ENCODE results near the gene CDC27.

Gene CDC27

GRCh38 chr17:47231866-47232265 is 42.8 kb upstream of the CDC27 start:
- TF ChIP-seq CTCF (IDR thresholded peaks at IDR 0.05; ENCODE audit: control insufficient read depth, extremely low read depth, insufficient read depth) = no peak
- no peak for DNase-seq (ENCODE audit: low read depth)
- no peak overlapping the region for H3K4me3 ChIP-seq (ENCODE audit: low read depth, low read length)

- TF ChIP-seq CTCF (IDR thresholded peaks at IDR 0.05; ENCODE audit: control insufficient read depth, extremely low read depth, insufficient read depth) = no peak
- DNase-seq (ENCODE audit: low read depth) = no peak
Observed at GRCh38 chr17:47231334-47231733, 42.2 kb upstream of the CDC27 start.

GRCh38 chr17:47230864-47231263 is 41.8 kb upstream of the CDC27 start:
- no peak for TF ChIP-seq CTCF (IDR thresholded peaks at IDR 0.05; ENCODE audit: control insufficient read depth, extremely low read depth, insufficient read depth)
- H3K4me3 ChIP-seq (ENCODE audit: low read depth, low read length) = no peak overlapping the region
- DNase-seq (ENCODE audit: low read depth) = no peak

More at GRCh38 chr17:47231334-47231733, 42.2 kb upstream of the CDC27 start:
- H3K4me3 ChIP-seq (ENCODE audit: low read depth, low read length) = no peak overlapping the region

- TF ChIP-seq CTCF (IDR thresholded peaks at IDR 0.05; ENCODE audit: control insufficient read depth, extremely low read depth, insufficient read depth) = peak; percentile 99
- DNase-seq (ENCODE audit: low read depth) = peak; percentile 73
- H3K4me3 ChIP-seq (ENCODE audit: low read depth, low read length) = no peak overlapping the region
Observed at GRCh38 chr17:47229535-47230443, 40.7 kb upstream of the CDC27 start.

- no peak for TF ChIP-seq CTCF (IDR thresholded peaks at IDR 0.05; ENCODE audit: control insufficient read depth, extremely low read depth, insufficient read depth)
- DNase-seq (ENCODE audit: low read depth) = no peak
- H3K4me3 ChIP-seq (ENCODE audit: low read depth, low read length) = no peak overlapping the region
Observed at GRCh38 chr17:47227862-47228261, 38.8 kb upstream of the CDC27 start.

GRCh38 chr17:47225911-47226688 is 37.0 kb upstream of the CDC27 start:
- H3K4me3 ChIP-seq (ENCODE audit: low read depth, low read length) = no peak overlapping the region
- TF ChIP-seq CTCF (IDR thresholded peaks at IDR 0.05; ENCODE audit: control insufficient read depth, extremely low read depth, insufficient read depth) = no peak
- DNase-seq (ENCODE audit: low read depth) = no peak
